ENCODE results near the gene ZFP82. TPM values are rescaled to one million over a fixed set of nuclear protein-coding genes. Genes with fewer than 3 reads are reported as not detected.
A peak's percentile ranks its signal among the peaks of the same experiment; 100 is the strongest.

The ZFP82 gene
- total and polyA plus RNA-seq, 2 experiments from 2014 or later = 16.8 to 21.2 TPM

DNA sequence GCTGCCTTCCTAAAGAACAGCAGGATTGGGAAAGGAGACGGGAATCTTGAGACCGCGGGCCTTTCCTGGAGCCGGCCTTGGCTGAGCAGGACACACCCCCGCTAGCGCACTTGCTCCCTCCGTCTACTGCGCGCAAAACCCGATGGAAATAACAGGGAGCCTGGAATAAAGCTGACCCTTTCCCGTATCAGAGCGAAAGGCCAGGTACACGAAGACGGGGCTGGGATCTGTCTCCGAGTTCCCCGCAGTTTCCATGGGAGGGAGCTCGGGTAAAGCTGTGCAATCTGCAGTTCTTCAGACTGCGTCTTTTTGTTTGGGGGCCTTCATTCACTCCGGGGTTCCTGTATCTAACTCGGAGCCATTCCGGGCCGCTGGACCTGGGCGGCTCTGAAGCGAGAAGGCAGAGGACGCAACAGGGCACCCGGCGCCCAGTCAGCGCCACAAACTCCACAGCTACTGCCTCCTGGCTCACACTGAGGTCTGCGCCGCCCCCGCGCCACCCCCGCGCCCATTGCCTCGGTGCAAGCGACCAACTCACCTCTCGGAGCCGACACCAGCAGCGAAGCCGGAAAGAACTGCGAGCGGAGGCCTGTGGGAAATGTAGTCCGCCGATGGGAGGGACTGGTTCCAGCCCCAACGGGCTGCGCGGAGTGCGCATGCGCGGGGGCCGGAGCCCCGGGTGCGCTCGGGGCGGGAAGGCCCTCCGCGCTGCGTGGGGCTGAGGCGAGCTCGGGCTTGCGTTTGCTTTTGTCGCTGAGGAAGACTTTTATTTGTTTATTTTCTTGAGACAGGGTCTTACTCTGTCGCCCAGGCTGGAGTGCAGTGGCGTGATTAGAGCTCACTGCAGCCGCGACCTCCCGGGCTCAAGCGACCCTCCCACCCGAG, 39.6 kb downstream of the ZFP82 start, which contains the start of gene ZFP14:
Gene ZFP14, minus strand, starts transcription at position 577 of the 885 bp plus-strand sequence. CDS start 11,309 bp downstream, outside the sequence.
- H3K9me3 Mint-ChIP-seq = no peaks in the 10 kb centered on the region
- H3K4me3 ChIP-seq = peak within 1 kb of the TSS; percentile 92
- peak within 1 kb of the TSS; percentile 97 for H2AFZ ChIP-seq
- H3K27me3 Mint-ChIP-seq (ENCODE audit: insufficient read depth, low read depth, poor library complexity) = no peaks in the 10 kb centered on the region
- H3K4me1 ChIP-seq (ENCODE audit: insufficient read depth) = peaks cover 8% of the 10 kb centered on the region
- no peak for TF ChIP-seq CREB1 (CRISPR knock-in tag; IDR thresholded peaks at IDR 0.05; ENCODE audit: low read depth)
- no peak for TF ChIP-seq EZH2phosphoT487 (IDR thresholded peaks at IDR 0.05; ENCODE audit: unreplicated experiment)
- TF ChIP-seq, protein P1, sequence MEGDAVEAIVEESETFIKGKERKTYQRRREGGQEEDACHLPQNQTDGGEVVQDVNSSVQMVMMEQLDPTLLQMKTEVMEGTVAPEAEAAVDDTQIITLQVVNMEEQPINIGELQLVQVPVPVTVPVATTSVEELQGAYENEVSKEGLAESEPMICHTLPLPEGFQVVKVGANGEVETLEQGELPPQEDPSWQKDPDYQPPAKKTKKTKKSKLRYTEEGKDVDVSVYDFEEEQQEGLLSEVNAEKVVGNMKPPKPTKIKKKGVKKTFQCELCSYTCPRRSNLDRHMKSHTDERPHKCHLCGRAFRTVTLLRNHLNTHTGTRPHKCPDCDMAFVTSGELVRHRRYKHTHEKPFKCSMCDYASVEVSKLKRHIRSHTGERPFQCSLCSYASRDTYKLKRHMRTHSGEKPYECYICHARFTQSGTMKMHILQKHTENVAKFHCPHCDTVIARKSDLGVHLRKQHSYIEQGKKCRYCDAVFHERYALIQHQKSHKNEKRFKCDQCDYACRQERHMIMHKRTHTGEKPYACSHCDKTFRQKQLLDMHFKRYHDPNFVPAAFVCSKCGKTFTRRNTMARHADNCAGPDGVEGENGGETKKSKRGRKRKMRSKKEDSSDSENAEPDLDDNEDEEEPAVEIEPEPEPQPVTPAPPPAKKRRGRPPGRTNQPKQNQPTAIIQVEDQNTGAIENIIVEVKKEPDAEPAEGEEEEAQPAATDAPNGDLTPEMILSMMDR (conservative IDR thresholded peaks at IDR 0.05; ENCODE audit: low read depth in 2 of 2) = peak in 1 of 2 experiments; percentile 35; a peak in 2 of 4 replicates
- no peak for TF ChIP-seq ZNF114 (CRISPR knock-in tag; IDR thresholded peaks at IDR 0.05)
- TF ChIP-seq POLR2AphosphoS5 (IDR thresholded peaks at IDR 0.05; ENCODE audit: low read depth) = peak; percentile 91
- no peak for TF ChIP-seq EZH2 (IDR thresholded peaks at IDR 0.05; ENCODE audit: low read depth, unreplicated experiment)
- no peak for TF ChIP-seq STAT1 (IDR thresholded peaks at IDR 0.05; ENCODE audit: unreplicated experiment)
- TF ChIP-seq, protein P2, sequence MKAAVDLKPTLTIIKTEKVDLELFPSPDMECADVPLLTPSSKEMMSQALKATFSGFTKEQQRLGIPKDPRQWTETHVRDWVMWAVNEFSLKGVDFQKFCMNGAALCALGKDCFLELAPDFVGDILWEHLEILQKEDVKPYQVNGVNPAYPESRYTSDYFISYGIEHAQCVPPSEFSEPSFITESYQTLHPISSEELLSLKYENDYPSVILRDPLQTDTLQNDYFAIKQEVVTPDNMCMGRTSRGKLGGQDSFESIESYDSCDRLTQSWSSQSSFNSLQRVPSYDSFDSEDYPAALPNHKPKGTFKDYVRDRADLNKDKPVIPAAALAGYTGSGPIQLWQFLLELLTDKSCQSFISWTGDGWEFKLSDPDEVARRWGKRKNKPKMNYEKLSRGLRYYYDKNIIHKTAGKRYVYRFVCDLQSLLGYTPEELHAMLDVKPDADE (IDR thresholded peaks at IDR 0.05) = peak; percentile 90
- H3K27me3 ChIP-seq (ENCODE audit: insufficient read depth) = no peaks in the 10 kb centered on the region
- peaks cover 8% of the 10 kb centered on the region for H3K4me1 Mint-ChIP-seq
- H3K36me3 Mint-ChIP-seq (ENCODE audit: low read depth) = no peaks in the 10 kb centered on the region; the same call in 2 of the 3 replicates
- H4K20me1 ChIP-seq (replicated peaks; ENCODE audit: insufficient read depth) = peaks cover 19% of the 10 kb centered on the region; the same call in 1 of the 2 replicates
- 0 out of 2 replicates have a peak, but pooled peaks cover 5% of the 10 kb centered on the region for H3F3A ChIP-seq (replicated peaks; ENCODE audit: low read depth)
- H3K4me3 Mint-ChIP-seq = peak within 1 kb of the TSS; percentile 85
- H3K36me3 ChIP-seq (ENCODE audit: insufficient read depth) = no peaks in the 10 kb centered on the region
- peaks cover 30% of the 10 kb centered on the region for H3K79me2 ChIP-seq (replicated peaks; ENCODE audit: insufficient read depth)
- peak within 1 kb of the TSS; percentile 93 for H3K27ac ChIP-seq (ENCODE audit: low read depth)
- ATAC-seq (peak; percentile 97), DNase-seq (ENCODE audit: low spot score) (peak; percentile 97)
- H3K9me2 ChIP-seq (ENCODE audit: insufficient read depth) = no peaks in the 10 kb centered on the region
- peak within 1 kb of the TSS; percentile 97 for H3K4me2 ChIP-seq
- H3K27ac Mint-ChIP-seq = peak within 1 kb of the TSS; percentile 96

DNA sequence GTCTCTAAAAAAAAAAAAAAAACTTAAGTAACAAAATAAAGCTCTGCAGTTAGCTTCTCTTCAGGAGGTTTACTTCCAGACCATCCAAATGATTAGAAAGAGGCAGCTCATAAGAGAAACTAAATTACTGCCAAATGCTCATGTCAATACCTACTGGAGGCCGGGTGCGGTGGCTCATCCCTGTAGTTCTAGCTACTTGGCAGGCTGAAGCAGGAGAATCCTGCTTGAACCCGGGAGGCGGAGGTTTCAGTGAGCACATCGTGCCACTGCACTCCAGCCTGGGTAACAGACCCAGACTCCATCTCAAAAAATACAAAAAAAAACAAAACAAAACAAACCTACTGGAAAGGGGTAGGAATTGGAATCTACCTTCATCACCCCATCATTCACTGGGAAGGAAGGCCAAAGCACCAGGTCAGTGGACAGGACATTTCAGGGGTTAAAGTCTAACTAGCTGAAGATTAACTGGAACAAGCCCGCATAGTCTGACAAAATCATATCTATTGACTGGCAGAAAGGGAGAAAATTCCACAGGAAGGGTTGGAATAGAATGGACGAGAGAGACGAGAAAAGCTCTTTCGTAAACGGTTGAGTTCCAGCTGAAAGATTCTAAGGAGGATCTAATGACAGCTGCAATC, 40.8 kb downstream of the ZFP82 start:
- H3K27ac Mint-ChIP-seq = no peak overlapping the region
- no peak for ATAC-seq
- Histone ChIP-seq H3K9me2 (ENCODE audit: insufficient read depth) (no peaks in the 10 kb centered on the region), H3K27ac (ENCODE audit: low read depth) (no peak overlapping the region), H2AFZ (no peak overlapping the region), H3K4me3 (peak overlapping the region; percentile 92), H3K79me2 (replicated peaks; ENCODE audit: insufficient read depth) (peaks cover 36% of the 10 kb centered on the region), H3K36me3 (ENCODE audit: insufficient read depth) (no peaks in the 10 kb centered on the region), H3F3A (replicated peaks; ENCODE audit: low read depth) (0 out of 2 replicates have a peak, but pooled peaks cover 5% of the 10 kb centered on the region), H3K4me1 (ENCODE audit: insufficient read depth) (peaks cover 8% of the 10 kb centered on the region), H4K20me1 (replicated peaks; ENCODE audit: insufficient read depth) (peaks cover 19% of the 10 kb centered on the region; the same call in 1 of the 2 replicates), H3K4me2 (peak overlapping the region; percentile 97), H3K27me3 (ENCODE audit: insufficient read depth) (no peaks in the 10 kb centered on the region)
- no peaks in the 10 kb centered on the region for H3K27me3 Mint-ChIP-seq (ENCODE audit: insufficient read depth, low read depth, poor library complexity)
- no peaks in the 10 kb centered on the region for H3K9me3 Mint-ChIP-seq
- H3K4me3 Mint-ChIP-seq = peak overlapping the region; percentile 85
- DNase-seq (ENCODE audit: low spot score) = no peak
- H3K36me3 Mint-ChIP-seq (ENCODE audit: low read depth) = no peaks in the 10 kb centered on the region; the same call in 2 of the 3 replicates
- peaks cover 8% of the 10 kb centered on the region for H3K4me1 Mint-ChIP-seq
- TF ChIP-seq EZH2 (IDR thresholded peaks at IDR 0.05; ENCODE audit: low read depth, unreplicated experiment) (no peak), ZNF114 (CRISPR knock-in tag; IDR thresholded peaks at IDR 0.05) (no peak), POLR2AphosphoS5 (IDR thresholded peaks at IDR 0.05; ENCODE audit: low read depth) (no peak), EZH2phosphoT487 (IDR thresholded peaks at IDR 0.05; ENCODE audit: unreplicated experiment) (no peak)
- TF ChIP-seq, protein P3, sequence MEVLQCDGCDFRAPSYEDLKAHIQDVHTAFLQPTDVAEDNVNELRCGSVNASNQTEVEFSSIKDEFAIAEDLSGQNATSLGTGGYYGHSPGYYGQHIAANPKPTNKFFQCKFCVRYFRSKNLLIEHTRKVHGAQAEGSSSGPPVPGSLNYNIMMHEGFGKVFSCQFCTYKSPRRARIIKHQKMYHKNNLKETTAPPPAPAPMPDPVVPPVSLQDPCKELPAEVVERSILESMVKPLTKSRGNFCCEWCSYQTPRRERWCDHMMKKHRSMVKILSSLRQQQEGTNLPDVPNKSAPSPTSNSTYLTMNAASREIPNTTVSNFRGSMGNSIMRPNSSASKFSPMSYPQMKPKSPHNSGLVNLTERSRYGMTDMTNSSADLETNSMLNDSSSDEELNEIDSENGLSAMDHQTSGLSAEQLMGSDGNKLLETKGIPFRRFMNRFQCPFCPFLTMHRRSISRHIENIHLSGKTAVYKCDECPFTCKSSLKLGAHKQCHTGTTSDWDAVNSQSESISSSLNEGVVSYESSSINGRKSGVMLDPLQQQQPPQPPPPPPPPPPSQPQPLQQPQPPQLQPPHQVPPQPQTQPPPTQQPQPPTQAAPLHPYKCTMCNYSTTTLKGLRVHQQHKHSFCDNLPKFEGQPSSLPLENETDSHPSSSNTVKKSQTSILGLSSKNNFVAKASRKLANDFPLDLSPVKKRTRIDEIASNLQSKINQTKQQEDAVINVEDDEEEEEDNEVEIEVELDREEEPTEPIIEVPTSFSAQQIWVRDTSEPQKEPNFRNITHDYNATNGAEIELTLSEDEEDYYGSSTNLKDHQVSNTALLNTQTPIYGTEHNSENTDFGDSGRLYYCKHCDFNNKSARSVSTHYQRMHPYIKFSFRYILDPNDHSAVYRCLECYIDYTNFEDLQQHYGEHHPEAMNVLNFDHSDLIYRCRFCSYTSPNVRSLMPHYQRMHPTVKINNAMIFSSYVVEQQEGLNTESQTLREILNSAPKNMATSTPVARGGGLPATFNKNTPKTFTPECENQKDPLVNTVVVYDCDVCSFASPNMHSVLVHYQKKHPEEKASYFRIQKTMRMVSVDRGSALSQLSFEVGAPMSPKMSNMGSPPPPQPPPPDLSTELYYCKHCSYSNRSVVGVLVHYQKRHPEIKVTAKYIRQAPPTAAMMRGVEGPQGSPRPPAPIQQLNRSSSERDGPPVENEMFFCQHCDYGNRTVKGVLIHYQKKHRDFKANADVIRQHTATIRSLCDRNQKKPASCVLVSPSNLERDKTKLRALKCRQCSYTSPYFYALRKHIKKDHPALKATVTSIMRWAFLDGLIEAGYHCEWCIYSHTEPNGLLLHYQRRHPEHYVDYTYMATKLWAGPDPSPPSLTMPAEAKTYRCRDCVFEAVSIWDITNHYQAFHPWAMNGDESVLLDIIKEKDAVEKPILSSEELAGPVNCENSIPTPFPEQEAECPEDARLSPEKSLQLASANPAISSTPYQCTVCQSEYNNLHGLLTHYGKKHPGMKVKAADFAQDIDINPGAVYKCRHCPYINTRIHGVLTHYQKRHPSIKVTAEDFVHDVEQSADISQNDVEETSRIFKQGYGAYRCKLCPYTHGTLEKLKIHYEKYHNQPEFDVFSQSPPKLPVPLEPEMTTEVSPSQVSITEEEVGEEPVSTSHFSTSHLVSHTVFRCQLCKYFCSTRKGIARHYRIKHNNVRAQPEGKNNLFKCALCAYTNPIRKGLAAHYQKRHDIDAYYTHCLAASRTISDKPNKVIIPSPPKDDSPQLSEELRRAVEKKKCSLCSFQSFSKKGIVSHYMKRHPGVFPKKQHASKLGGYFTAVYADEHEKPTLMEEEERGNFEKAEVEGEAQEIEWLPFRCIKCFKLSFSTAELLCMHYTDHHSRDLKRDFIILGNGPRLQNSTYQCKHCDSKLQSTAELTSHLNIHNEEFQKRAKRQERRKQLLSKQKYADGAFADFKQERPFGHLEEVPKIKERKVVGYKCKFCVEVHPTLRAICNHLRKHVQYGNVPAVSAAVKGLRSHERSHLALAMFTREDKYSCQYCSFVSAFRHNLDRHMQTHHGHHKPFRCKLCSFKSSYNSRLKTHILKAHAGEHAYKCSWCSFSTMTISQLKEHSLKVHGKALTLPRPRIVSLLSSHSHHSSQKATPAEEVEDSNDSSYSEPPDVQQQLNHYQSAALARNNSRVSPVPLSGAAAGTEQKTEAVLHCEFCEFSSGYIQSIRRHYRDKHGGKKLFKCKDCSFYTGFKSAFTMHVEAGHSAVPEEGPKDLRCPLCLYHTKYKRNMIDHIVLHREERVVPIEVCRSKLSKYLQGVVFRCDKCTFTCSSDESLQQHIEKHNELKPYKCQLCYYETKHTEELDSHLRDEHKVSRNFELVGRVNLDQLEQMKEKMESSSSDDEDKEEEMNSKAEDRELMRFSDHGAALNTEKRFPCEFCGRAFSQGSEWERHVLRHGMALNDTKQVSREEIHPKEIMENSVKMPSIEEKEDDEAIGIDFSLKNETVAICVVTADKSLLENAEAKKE (CRISPR knock-in tag; IDR thresholded peaks at IDR 0.05) = no peak

Data from GM23338 (cell line).